WTC11 (cell line): ENCODE measurements around the gene TRIM10. TPM values are rescaled to one million over a fixed set of nuclear protein-coding genes. Genes with fewer than 3 reads are reported as not detected.

Source experiments
- ATAC-seq: fragments of 200-7000 bp; cut with Tn5 transposase; 2 replicates; pipeline ENCODE4 v1.10.0; 2021; ENCODE audit warnings: mild to moderate bottlenecking, moderate library complexity
- CTCF ChIA-PET: fragments of 300-600 bp; sonication (Branson Sonifier 250); formaldehyde crosslinking; loops from one replicate; lab custom pipeline; 2021; ENCODE audit warnings: antibody characterized with exemption; lab: Charles Lee
- POLR2A ChIA-PET: fragments of 350-600 bp; sonication (Branson Sonifier 250); formaldehyde crosslinking; loops from one replicate; lab custom pipeline; 2021; ENCODE audit warnings: antibody characterized with exemption; lab: Charles Lee
- DNase-seq: peaks from one replicate; pipeline ENCODE4 v3.0.0; 2021; ENCODE audit warnings: low spot score
- H3K27ac Mint-ChIP-seq: 2 replicates; pipeline ENCODE4 v1.8.0; 2021; ENCODE audit warnings: mixed read lengths
- H3K27me3 Mint-ChIP-seq: 2 replicates; pipeline ENCODE4 v1.8.0; 2021; ENCODE audit warnings: low read depth, mild to moderate bottlenecking, moderate library complexity, mixed read lengths
- H3K36me3 Mint-ChIP-seq: 2 replicates; pipeline ENCODE4 v1.8.0; 2021; ENCODE audit warnings: mixed read lengths
- H3K4me1 Mint-ChIP-seq: 2 replicates; pipeline ENCODE4 v1.8.0; 2022; ENCODE audit warnings: mixed read lengths
- H3K4me3 Mint-ChIP-seq: 2 replicates; pipeline ENCODE4 v1.8.0; 2021; ENCODE audit warnings: mild to moderate bottlenecking, moderate library complexity, mixed read lengths
- H3K9me3 Mint-ChIP-seq: 2 replicates; pipeline ENCODE4 v1.8.0; 2021; ENCODE audit warnings: mixed read lengths
- CREM ChIP-seq: sonication (generic); formaldehyde crosslinking; IDR thresholded peaks from 2 replicates; pipeline ENCODE4 v1.8.1; 2022; ENCODE audit warnings: mild to moderate bottlenecking, missing genetic modification reagents, moderate library complexity
- FOXJ3 ChIP-seq: sonication (generic); formaldehyde crosslinking; IDR thresholded peaks from 2 replicates; pipeline ENCODE4 v1.9.0; 2021; ENCODE audit warnings: missing genetic modification reagents, mild to moderate bottlenecking, borderline replicate concordance
- GABPB1 ChIP-seq: sonication (generic); formaldehyde crosslinking; IDR thresholded peaks from 2 replicates; pipeline ENCODE4 v1.8.1; 2023; ENCODE audit warnings: mild to moderate bottlenecking, missing genetic modification reagents
- MXD4 ChIP-seq: fragments of 250-450 bp; sonication (Bioruptor Pico); IDR thresholded peaks from 2 replicates; pipeline ENCODE4 v1.8.0; 2021; ENCODE audit warnings: mild to moderate bottlenecking, moderate library complexity, borderline replicate concordance
- NR3C1 ChIP-seq: sonication (generic); formaldehyde crosslinking; conservative IDR thresholded peaks from 2 replicates; pipeline ENCODE4 v1.8.1; 2023; ENCODE audit warnings: low read depth, mild to moderate bottlenecking, missing genetic modification reagents
- ZBTB21 ChIP-seq: sonication (generic); formaldehyde crosslinking; IDR thresholded peaks from 2 replicates; pipeline ENCODE4 v1.8.1; 2023; ENCODE audit warnings: mild to moderate bottlenecking, missing genetic modification reagents, borderline replicate concordance
- ZNF219 ChIP-seq: sonication (generic); formaldehyde crosslinking; IDR thresholded peaks from 2 replicates; pipeline ENCODE4 v1.8.0; 2023; ENCODE audit warnings: missing genetic modification reagents, mild to moderate bottlenecking, borderline replicate concordance
- total RNA-seq: library from RNA; stranded (reverse); gene quantifications from 3 replicates; pipeline ENCODE4 v1.2.3, GENCODE V29; 2021
- TF ChIP-seq, protein P1 (sequence below): fragments of 250-450 bp; sonication (Bioruptor Pico); IDR thresholded peaks from 2 replicates; pipeline ENCODE4 v1.9.0; 2021; ENCODE audit warnings: mild to moderate bottlenecking
- TF ChIP-seq, protein P2 (sequence below): sonication (generic); formaldehyde crosslinking; IDR thresholded peaks from 2 replicates; pipeline ENCODE4 v1.8.0; 2022; ENCODE audit warnings: mild to moderate bottlenecking, missing genetic modification reagents
- TF ChIP-seq, protein P3 (sequence below): sonication (generic); formaldehyde crosslinking; IDR thresholded peaks from 2 replicates; pipeline ENCODE4 v1.8.1; 2023; ENCODE audit warnings: mild to moderate bottlenecking, missing genetic modification reagents, moderate library complexity
- TF ChIP-seq, protein P4 (sequence below): sonication (generic); formaldehyde crosslinking; IDR thresholded peaks from 2 replicates; pipeline ENCODE4 v1.8.0; 2022; ENCODE audit warnings: missing genetic modification reagents
- TF ChIP-seq, protein P5 (sequence below): fragments of 250-450 bp; sonication (Bioruptor Pico); IDR thresholded peaks from 2 replicates; pipeline ENCODE4 v2.1.2; 2022; ENCODE audit warnings: mild to moderate bottlenecking, moderate library complexity
- TF ChIP-seq, protein P6 (sequence below): fragments of 250-450 bp; sonication (Bioruptor Pico); IDR thresholded peaks from 2 replicates; pipeline ENCODE4 v1.9.0; 2021; ENCODE audit warnings: moderate library complexity, mild to moderate bottlenecking, inconsistent platforms, borderline replicate concordance
- TF ChIP-seq, protein P7 (sequence below): sonication (generic); formaldehyde crosslinking; IDR thresholded peaks from 2 replicates; pipeline ENCODE4 v1.8.1; 2022; ENCODE audit warnings: missing genetic modification reagents, borderline replicate concordance

TRIM10 gene
- total RNA-seq, 1 experiment from 2014 or later: 0.22 TPM

DNA sequence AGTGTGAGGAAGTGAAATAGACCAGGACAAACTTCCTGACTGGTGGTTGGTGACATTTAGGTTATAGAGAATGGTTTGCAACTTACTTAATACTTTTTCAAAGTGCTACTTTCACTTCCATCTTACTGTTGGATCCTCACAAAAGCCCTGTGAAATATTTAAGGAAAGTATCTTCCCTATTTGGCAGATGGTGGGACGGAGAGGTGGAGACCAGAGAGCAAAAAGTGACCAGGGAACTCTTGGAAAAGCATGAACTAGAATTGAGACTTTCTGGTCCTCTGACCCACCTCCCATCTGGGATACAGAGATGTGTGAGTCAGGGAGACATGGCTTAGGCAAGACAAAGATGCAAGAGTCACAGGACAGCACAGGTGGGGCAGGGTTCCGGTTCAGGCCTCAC, 3.0 kb downstream of the TRIM10 start (continued):
- TF ChIP-seq, protein P1, sequence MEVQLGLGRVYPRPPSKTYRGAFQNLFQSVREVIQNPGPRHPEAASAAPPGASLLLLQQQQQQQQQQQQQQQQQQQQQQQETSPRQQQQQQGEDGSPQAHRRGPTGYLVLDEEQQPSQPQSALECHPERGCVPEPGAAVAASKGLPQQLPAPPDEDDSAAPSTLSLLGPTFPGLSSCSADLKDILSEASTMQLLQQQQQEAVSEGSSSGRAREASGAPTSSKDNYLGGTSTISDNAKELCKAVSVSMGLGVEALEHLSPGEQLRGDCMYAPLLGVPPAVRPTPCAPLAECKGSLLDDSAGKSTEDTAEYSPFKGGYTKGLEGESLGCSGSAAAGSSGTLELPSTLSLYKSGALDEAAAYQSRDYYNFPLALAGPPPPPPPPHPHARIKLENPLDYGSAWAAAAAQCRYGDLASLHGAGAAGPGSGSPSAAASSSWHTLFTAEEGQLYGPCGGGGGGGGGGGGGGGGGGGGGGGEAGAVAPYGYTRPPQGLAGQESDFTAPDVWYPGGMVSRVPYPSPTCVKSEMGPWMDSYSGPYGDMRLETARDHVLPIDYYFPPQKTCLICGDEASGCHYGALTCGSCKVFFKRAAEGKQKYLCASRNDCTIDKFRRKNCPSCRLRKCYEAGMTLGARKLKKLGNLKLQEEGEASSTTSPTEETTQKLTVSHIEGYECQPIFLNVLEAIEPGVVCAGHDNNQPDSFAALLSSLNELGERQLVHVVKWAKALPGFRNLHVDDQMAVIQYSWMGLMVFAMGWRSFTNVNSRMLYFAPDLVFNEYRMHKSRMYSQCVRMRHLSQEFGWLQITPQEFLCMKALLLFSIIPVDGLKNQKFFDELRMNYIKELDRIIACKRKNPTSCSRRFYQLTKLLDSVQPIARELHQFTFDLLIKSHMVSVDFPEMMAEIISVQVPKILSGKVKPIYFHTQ (CRISPR knock-in tag): no peak
- TF ChIP-seq ZNF219 (CRISPR knock-in tag) (no peak), CREM (CRISPR knock-in tag) (no peak), ZBTB21 (no peak), GABPB1 (CRISPR knock-in tag) (no peak)
- TF ChIP-seq, protein P2, sequence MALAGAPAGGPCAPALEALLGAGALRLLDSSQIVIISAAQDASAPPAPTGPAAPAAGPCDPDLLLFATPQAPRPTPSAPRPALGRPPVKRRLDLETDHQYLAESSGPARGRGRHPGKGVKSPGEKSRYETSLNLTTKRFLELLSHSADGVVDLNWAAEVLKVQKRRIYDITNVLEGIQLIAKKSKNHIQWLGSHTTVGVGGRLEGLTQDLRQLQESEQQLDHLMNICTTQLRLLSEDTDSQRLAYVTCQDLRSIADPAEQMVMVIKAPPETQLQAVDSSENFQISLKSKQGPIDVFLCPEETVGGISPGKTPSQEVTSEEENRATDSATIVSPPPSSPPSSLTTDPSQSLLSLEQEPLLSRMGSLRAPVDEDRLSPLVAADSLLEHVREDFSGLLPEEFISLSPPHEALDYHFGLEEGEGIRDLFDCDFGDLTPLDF (CRISPR knock-in tag): no peak
- TF ChIP-seq, protein P3, sequence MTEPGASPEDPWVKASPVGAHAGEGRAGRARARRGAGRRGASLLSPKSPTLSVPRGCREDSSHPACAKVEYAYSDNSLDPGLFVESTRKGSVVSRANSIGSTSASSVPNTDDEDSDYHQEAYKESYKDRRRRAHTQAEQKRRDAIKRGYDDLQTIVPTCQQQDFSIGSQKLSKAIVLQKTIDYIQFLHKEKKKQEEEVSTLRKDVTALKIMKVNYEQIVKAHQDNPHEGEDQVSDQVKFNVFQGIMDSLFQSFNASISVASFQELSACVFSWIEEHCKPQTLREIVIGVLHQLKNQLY (CRISPR knock-in tag): no peak
- TF ChIP-seq, protein P4, sequence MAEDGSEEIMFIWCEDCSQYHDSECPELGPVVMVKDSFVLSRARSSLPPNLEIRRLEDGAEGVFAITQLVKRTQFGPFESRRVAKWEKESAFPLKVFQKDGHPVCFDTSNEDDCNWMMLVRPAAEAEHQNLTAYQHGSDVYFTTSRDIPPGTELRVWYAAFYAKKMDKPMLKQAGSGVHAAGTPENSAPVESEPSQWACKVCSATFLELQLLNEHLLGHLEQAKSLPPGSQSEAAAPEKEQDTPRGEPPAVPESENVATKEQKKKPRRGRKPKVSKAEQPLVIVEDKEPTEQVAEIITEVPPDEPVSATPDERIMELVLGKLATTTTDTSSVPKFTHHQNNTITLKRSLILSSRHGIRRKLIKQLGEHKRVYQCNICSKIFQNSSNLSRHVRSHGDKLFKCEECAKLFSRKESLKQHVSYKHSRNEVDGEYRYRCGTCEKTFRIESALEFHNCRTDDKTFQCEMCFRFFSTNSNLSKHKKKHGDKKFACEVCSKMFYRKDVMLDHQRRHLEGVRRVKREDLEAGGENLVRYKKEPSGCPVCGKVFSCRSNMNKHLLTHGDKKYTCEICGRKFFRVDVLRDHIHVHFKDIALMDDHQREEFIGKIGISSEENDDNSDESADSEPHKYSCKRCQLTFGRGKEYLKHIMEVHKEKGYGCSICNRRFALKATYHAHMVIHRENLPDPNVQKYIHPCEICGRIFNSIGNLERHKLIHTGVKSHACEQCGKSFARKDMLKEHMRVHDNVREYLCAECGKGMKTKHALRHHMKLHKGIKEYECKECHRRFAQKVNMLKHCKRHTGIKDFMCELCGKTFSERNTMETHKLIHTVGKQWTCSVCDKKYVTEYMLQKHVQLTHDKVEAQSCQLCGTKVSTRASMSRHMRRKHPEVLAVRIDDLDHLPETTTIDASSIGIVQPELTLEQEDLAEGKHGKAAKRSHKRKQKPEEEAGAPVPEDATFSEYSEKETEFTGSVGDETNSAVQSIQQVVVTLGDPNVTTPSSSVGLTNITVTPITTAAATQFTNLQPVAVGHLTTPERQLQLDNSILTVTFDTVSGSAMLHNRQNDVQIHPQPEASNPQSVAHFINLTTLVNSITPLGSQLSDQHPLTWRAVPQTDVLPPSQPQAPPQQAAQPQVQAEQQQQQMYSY (CRISPR knock-in tag): no peak
- TF ChIP-seq, all 79 proteins: peak for 0

DNA sequence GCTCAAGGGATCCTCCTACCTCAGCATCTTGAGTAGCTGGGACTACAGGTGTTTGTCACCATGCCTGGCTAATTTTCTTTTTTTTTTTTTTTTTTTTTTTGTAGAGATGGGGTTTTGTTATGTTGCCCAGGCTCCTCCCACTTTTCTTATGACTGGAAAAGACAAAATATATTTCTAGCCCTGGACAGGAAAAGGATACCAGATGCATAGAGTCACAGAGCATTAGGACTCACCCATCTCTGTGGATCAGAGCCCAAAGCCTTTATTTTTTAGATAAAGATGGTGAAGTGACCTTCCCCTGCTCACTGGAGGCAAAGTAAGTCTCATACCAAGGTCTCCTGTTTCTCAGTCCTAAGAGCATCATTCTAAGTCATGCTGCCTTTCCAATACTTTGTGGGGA, 3.4 kb downstream of the TRIM10 start:
- ATAC-seq: no peak
- CTCF ChIA-PET: interaction anchor here (0.9 kb wide), 1 partner anchor 200 kb away, joined by 3 read pairs; no protein-coding TSS in a partner anchor

More for the DNA sequence above, 3.4 kb downstream of the TRIM10 start:
- DNase-seq: no peak
- peaks cover 35% of the 10 kb centered on the region for H3K27me3 Mint-ChIP-seq
- H3K27ac Mint-ChIP-seq: no peak overlapping the region
- H3K36me3 Mint-ChIP-seq: no peaks in the 10 kb centered on the region
- POLR2A ChIA-PET: no interaction called here
- no peak overlapping the region for H3K4me3 Mint-ChIP-seq
- H3K9me3 Mint-ChIP-seq: no peaks in the 10 kb centered on the region
- no peaks in the 10 kb centered on the region for H3K4me1 Mint-ChIP-seq
- TF ChIP-seq ZNF219 (CRISPR knock-in tag) (no peak), FOXJ3 (CRISPR knock-in tag) (no peak), MXD4 (CRISPR knock-in tag) (no peak), NR3C1 (no peak)
- TF ChIP-seq, protein P5, sequence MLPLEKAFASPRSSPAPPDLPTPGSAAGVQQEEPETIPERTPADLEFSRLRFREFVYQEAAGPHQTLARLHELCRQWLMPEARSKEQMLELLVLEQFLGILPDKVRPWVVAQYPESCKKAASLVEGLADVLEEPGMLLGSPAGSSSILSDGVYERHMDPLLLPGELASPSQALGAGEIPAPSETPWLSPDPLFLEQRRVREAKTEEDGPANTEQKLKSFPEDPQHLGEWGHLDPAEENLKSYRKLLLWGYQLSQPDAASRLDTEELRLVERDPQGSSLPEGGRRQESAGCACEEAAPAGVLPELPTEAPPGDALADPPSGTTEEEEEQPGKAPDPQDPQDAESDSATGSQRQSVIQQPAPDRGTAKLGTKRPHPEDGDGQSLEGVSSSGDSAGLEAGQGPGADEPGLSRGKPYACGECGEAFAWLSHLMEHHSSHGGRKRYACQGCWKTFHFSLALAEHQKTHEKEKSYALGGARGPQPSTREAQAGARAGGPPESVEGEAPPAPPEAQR (CRISPR knock-in tag): no peak
- TF ChIP-seq, protein P6, sequence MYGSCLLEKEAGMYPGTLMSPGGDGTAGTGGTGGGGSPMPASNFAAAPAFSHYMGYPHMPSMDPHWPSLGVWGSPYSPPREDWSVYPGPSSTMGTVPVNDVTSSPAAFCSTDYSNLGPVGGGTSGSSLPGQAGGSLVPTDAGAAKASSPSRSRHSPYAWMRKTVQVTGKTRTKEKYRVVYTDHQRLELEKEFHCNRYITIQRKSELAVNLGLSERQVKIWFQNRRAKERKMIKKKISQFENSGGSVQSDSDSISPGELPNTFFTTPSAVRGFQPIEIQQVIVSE (CRISPR knock-in tag): no peak
- TF ChIP-seq, protein P7, sequence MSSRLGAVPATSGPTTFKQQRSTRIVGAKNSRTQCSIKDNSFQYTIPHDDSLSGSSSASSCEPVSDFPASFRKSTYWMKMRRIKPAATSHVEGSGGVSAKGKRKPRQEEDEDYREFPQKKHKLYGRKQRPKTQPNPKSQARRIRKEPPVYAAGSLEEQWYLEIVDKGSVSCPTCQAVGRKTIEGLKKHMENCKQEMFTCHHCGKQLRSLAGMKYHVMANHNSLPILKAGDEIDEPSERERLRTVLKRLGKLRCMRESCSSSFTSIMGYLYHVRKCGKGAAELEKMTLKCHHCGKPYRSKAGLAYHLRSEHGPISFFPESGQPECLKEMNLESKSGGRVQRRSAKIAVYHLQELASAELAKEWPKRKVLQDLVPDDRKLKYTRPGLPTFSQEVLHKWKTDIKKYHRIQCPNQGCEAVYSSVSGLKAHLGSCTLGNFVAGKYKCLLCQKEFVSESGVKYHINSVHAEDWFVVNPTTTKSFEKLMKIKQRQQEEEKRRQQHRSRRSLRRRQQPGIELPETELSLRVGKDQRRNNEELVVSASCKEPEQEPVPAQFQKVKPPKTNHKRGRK (CRISPR knock-in tag): no peak
